OCI-LY3 (cell line): ENCODE data around the gene RAF1.

Experiments
- EZH2phosphoT487 ChIP-seq: fragments of 200-600 bp; shearing (Covaris generic); IDR thresholded peaks from 2 replicates; pipeline ENCODE4 v1.6.1; 2018; ENCODE audit warnings: antibody characterized with exemption, mixed run types, low read depth
- TF ChIP-seq, protein P1 (sequence below): fragments of 200-600, 300-600 bp; sonication (generic); IDR thresholded peaks from 2 replicates; pipeline ENCODE4 v1.5.1; 2014; ENCODE audit warnings: antibody characterized with exemption, low read length, low read depth

DNA sequence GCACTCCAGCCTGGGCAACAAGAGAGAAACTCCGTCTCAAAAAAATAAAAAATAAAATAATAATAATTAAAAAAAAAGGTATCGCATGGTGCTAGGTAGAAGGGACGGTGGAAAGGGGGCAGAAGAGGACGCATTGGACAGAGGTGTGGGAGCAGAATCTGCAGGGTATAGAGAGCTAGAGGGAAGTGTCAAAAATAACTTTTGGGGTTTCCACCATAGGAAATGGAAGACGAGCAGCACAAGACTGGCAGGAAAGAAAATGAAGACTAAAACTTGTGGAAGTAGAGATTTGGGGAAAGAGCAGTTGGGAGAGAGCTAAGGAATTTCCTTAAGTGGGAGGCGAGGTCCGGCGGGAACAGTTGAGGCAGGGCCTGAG lies 107.6 kb downstream of the RAF1 start:
- TF ChIP-seq EZH2phosphoT487: no peak
- TF ChIP-seq, protein P1, sequence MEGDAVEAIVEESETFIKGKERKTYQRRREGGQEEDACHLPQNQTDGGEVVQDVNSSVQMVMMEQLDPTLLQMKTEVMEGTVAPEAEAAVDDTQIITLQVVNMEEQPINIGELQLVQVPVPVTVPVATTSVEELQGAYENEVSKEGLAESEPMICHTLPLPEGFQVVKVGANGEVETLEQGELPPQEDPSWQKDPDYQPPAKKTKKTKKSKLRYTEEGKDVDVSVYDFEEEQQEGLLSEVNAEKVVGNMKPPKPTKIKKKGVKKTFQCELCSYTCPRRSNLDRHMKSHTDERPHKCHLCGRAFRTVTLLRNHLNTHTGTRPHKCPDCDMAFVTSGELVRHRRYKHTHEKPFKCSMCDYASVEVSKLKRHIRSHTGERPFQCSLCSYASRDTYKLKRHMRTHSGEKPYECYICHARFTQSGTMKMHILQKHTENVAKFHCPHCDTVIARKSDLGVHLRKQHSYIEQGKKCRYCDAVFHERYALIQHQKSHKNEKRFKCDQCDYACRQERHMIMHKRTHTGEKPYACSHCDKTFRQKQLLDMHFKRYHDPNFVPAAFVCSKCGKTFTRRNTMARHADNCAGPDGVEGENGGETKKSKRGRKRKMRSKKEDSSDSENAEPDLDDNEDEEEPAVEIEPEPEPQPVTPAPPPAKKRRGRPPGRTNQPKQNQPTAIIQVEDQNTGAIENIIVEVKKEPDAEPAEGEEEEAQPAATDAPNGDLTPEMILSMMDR: no peak
